ENCODE measurements around the gene RGS16.
A peak's percentile ranks its signal among the peaks of the same experiment; 100 is the strongest.
"Not testable (repeated sequence)": the region's sequence is repeated elsewhere in the genome, so short reads cannot be mapped to it uniquely, and the experiment has no call there.

Gene RGS16

GRCh38 chr1:182604175-182605164, at the start of gene RGS16:
Gene RGS16, minus strand, starts transcription at chr1:182604389. Its CDS starts 130 bp downstream, at chr1:182604259.
- DNase-seq (ENCODE audit: low read depth) = peak; percentile 90

GRCh38 chr1:182653986-182654385, 49.8 kb upstream of the RGS16 start:
- no peak for DNase-seq (ENCODE audit: low read depth)

- no peak for DNase-seq (ENCODE audit: low read depth)
These were observed 48.7 kb upstream of the RGS16 start for GRCh38 chr1:182652933-182653332.

- no peak for DNase-seq (ENCODE audit: low read depth)
These were observed 47.1 kb upstream of the RGS16 start for GRCh38 chr1:182651339-182651724.

GRCh38 chr1:182650678-182651338, 46.6 kb upstream of the RGS16 start:
- no peak for DNase-seq (ENCODE audit: low read depth)

- DNase-seq (ENCODE audit: low read depth) = no peak
These were observed 44.9 kb upstream of the RGS16 start for GRCh38 chr1:182649041-182649440.

GRCh38 chr1:182646739-182647138, 42.5 kb upstream of the RGS16 start:
- DNase-seq (ENCODE audit: low read depth) = no peak

- DNase-seq (ENCODE audit: low read depth) = no peak
These were observed 40.7 kb upstream of the RGS16 start for GRCh38 chr1:182644886-182645285.

GRCh38 chr1:182643699-182644098, 39.5 kb upstream of the RGS16 start:
- no peak for DNase-seq (ENCODE audit: low read depth)

GRCh38 chr1:182642461-182642860, 38.3 kb upstream of the RGS16 start:
- no peak for DNase-seq (ENCODE audit: low read depth)

- DNase-seq (ENCODE audit: low read depth) = no peak
These were observed 37.4 kb upstream of the RGS16 start for GRCh38 chr1:182641561-182641960.

- no peak for DNase-seq (ENCODE audit: low read depth)
These were observed 35.1 kb upstream of the RGS16 start for GRCh38 chr1:182639330-182639729.

GRCh38 chr1:182637769-182638168, 33.6 kb upstream of the RGS16 start:
- no peak for DNase-seq (ENCODE audit: low read depth)

- DNase-seq (ENCODE audit: low read depth) = no peak
These were observed 31.7 kb upstream of the RGS16 start for GRCh38 chr1:182635871-182636270.

GRCh38 chr1:182634306-182635072, 30.3 kb upstream of the RGS16 start:
- no peak for DNase-seq (ENCODE audit: low read depth)

- DNase-seq (ENCODE audit: low read depth) = no peak
These were observed 29.6 kb upstream of the RGS16 start for GRCh38 chr1:182633657-182634281.

GRCh38 chr1:182633031-182633430, 28.8 kb upstream of the RGS16 start:
- DNase-seq (ENCODE audit: low read depth) = no peak

- DNase-seq (ENCODE audit: low read depth) = not testable (repeated sequence)
These were observed 28.3 kb upstream of the RGS16 start for GRCh38 chr1:182632441-182632857.

GRCh38 chr1:182631954-182632353, 27.8 kb upstream of the RGS16 start:
- no peak for DNase-seq (ENCODE audit: low read depth)

GRCh38 chr1:182631053-182631677, 27.0 kb upstream of the RGS16 start:
- no peak for DNase-seq (ENCODE audit: low read depth)

GRCh38 chr1:182630586-182630985, 26.4 kb upstream of the RGS16 start:
- DNase-seq (ENCODE audit: low read depth) = no peak

Measured in activated T-cell treated with anti-CD3 and anti-CD28 coated beads for 24 hours (primary cell).